Skeletal muscle tissue (tissue), 4 donors: ENCODE data around the gene APMAP. TPM values are rescaled to one million over a fixed set of nuclear protein-coding genes. Genes with fewer than 3 reads are reported as not detected.
A peak's percentile ranks its signal among the peaks of the same experiment; 100 is the strongest.

Experiments used
- H3K27ac ChIP-seq: one replicate; pipeline ENCODE4 v1.7.0; 2013; ENCODE audit warnings: mild to moderate bottlenecking, low read depth, low read length, inconsistent platforms
- H3K27me3 ChIP-seq, 3 donors: one replicate each; pipeline ENCODE4 v1.7.0; 2013; ENCODE audit warnings: low read length in 3 of 3; ENCODE audit not compliant: control insufficient read depth in 3 of 3, insufficient read depth in 3 of 3
- H3K36me3 ChIP-seq, 3 donors: one replicate each; pipeline ENCODE4 v1.7.0; 2013; ENCODE audit warnings: low read length in 3 of 3; ENCODE audit not compliant: control insufficient read depth in 3 of 3, insufficient read depth in 3 of 3
- H3K4me1 ChIP-seq, 3 donors: one replicate each; pipeline ENCODE4 v1.7.0; 2013; ENCODE audit warnings: low read length in 3 of 3, mild to moderate bottlenecking in 3 of 3; ENCODE audit not compliant: control insufficient read depth in 3 of 3, insufficient read depth in 3 of 3
- H3K4me3 ChIP-seq, 3 donors: one replicate each; pipeline ENCODE4 v1.7.0; 2013; ENCODE audit warnings: low read length in 3 of 3
- H3K9ac ChIP-seq, 3 donors: one replicate each; pipeline ENCODE4 v1.7.0; 2013; ENCODE audit warnings: low read length in 3 of 3, mild to moderate bottlenecking in 3 of 3, moderate library complexity in 2 of 3, low read depth in 1 of 3
- H3K9me3 ChIP-seq, 3 donors: one replicate each; pipeline ENCODE4 v1.7.0; 2013; ENCODE audit warnings: low read length in 3 of 3; ENCODE audit not compliant: control insufficient read depth in 3 of 3
- total RNA-seq: library from RNA; depleted of rRNA; stranded (reverse); fragments of >200 nt; gene quantifications from one replicate; pipeline ENCODE4 v1.2.3, GENCODE V29; 2014
- donor health status: Osteomylitis.

The APMAP gene
- total RNA-seq, 1 donor from 2014 or later = 41.2 TPM

GRCh38 chr20:24971376-24972101 is 21.0 kb downstream of the APMAP start:
- H3K27ac ChIP-seq = no peak overlapping the region
- no peak overlapping the region for H3K4me3 ChIP-seq
- peaks cover 52 to 61% (median 57%) of the 10 kb centered on the region in 3 donors for H3K36me3 ChIP-seq
- no peaks in the 10 kb centered on the region for H3K27me3 ChIP-seq
- no peaks in the 10 kb centered on the region for H3K9me3 ChIP-seq
- no peak overlapping the region for H3K9ac ChIP-seq
- no peaks in the 10 kb centered on the region for H3K4me1 ChIP-seq

- Histone ChIP-seq H3K36me3 (peaks cover 58 to 66% (median 59%) of the 10 kb centered on the region in 3 donors), H3K4me3 (no peak overlapping the region), H3K9ac (no peak overlapping the region), H3K4me1 (no peaks in the 10 kb centered on the region), H3K27ac (no peak overlapping the region), H3K9me3 (no peaks in the 10 kb centered on the region), H3K27me3 (no peaks in the 10 kb centered on the region)
These were observed 21.8 kb downstream of the APMAP start for GRCh38 chr20:24970754-24971153.

GRCh38 chr20:24970030-24970553 is 22.5 kb downstream of the APMAP start:
- no peak overlapping the region for H3K9ac ChIP-seq
- H3K27me3 ChIP-seq = no peaks in the 10 kb centered on the region
- no peak overlapping the region for H3K27ac ChIP-seq
- no peak overlapping the region for H3K4me3 ChIP-seq
- H3K4me1 ChIP-seq = peaks cover 0 to 1% (median 0%) of the 10 kb centered on the region in 3 donors
- H3K36me3 ChIP-seq = peaks cover 64 to 72% (median 64%) of the 10 kb centered on the region in 3 donors
- H3K9me3 ChIP-seq = no peaks in the 10 kb centered on the region

- Histone ChIP-seq H3K9me3 (no peaks in the 10 kb centered on the region), H3K4me3 (no peak overlapping the region), H3K27me3 (no peaks in the 10 kb centered on the region), H3K36me3 (peaks cover 64 to 79% (median 66%) of the 10 kb centered on the region in 3 donors), H3K4me1 (peaks cover 0 to 3% (median 0%) of the 10 kb centered on the region in 3 donors), H3K27ac (no peak overlapping the region), H3K9ac (no peak overlapping the region)
These were observed 23.1 kb downstream of the APMAP start for GRCh38 chr20:24969186-24970029.

- H3K36me3 ChIP-seq = peaks cover 69 to 84% (median 75%) of the 10 kb centered on the region in 3 donors
- no peaks in the 10 kb centered on the region for H3K9me3 ChIP-seq
- H3K9ac ChIP-seq = no peak overlapping the region
- peaks cover 0 to 3% (median 0%) of the 10 kb centered on the region in 3 donors for H3K4me1 ChIP-seq
- H3K27ac ChIP-seq = no peak overlapping the region
- no peaks in the 10 kb centered on the region for H3K27me3 ChIP-seq
- H3K4me3 ChIP-seq = no peak overlapping the region
These were observed 24.2 kb downstream of the APMAP start for GRCh38 chr20:24968278-24968800.

- H3K27me3 ChIP-seq = no peaks in the 10 kb centered on the region
- H3K9ac ChIP-seq = no peak overlapping the region
- peaks cover 68 to 83% (median 71%) of the 10 kb centered on the region in 3 donors for H3K36me3 ChIP-seq
- H3K4me3 ChIP-seq = no peak overlapping the region
- no peak overlapping the region for H3K27ac ChIP-seq
- peaks cover 0 to 3% (median 0%) of the 10 kb centered on the region in 3 donors for H3K4me1 ChIP-seq
- no peaks in the 10 kb centered on the region for H3K9me3 ChIP-seq
These were observed 26.1 kb downstream of the APMAP start for GRCh38 chr20:24966317-24967012.

GRCh38 chr20:24965065-24965919 is 27.3 kb downstream of the APMAP start:
- H3K27ac ChIP-seq = peak overlapping the region; percentile 28
- no peaks in the 10 kb centered on the region for H3K9me3 ChIP-seq

GRCh38 chr20:24964506-24964840 is 28.1 kb downstream of the APMAP start:
- no peaks in the 10 kb centered on the region for H3K9me3 ChIP-seq
- no peaks in the 10 kb centered on the region for H3K27me3 ChIP-seq
- H3K27ac ChIP-seq = peak overlapping the region; percentile 28
- H3K4me1 ChIP-seq = peaks cover 0 to 3% (median 0%) of the 10 kb centered on the region in 3 donors
- H3K9ac ChIP-seq = peak overlapping the region in 1 of 3 donors; percentile 33
- H3K36me3 ChIP-seq = peaks cover 58 to 68% (median 63%) of the 10 kb centered on the region in 3 donors
- H3K4me3 ChIP-seq = no peak overlapping the region

More at GRCh38 chr20:24965065-24965919, 27.3 kb downstream of the APMAP start:
- H3K4me1 ChIP-seq = peaks cover 0 to 3% (median 0%) of the 10 kb centered on the region in 3 donors
- no peak overlapping the region for H3K4me3 ChIP-seq
- H3K27me3 ChIP-seq = no peaks in the 10 kb centered on the region
- no peak overlapping the region for H3K9ac ChIP-seq
- peaks cover 64 to 76% (median 66%) of the 10 kb centered on the region in 3 donors for H3K36me3 ChIP-seq
